HG03045 (cell line): ENCODE data around the gene COX17.

Experiments
- ATAC-seq: cut with Tn5 transposase; IDR thresholded peaks from one replicate; pipeline ENCODE4 v1.9.1; 2021; ENCODE audit warnings: mild to moderate bottlenecking, moderate library complexity; ENCODE audit not compliant: unreplicated experiment

COX17 gene

GRCh38 chr3:119625451-119626153, 51.6 kb downstream of the COX17 start:
- no peak for ATAC-seq

- no peak for ATAC-seq
These were observed 53.0 kb downstream of the COX17 start for GRCh38 chr3:119624002-119624720.

- ATAC-seq: no peak
These were observed 56.3 kb downstream of the COX17 start for GRCh38 chr3:119620899-119621298.
